Measurements from ENCODE around the gene MB21D2. TPM values are rescaled to one million over a fixed set of nuclear protein-coding genes. Genes with fewer than 3 reads are reported as not detected.

Gene MB21D2
- total RNA-seq, 1 experiment from 2014 or later: 26.0 TPM

- ATAC-seq (no peak), DNase-seq (no peak)
- POLR2A ChIA-PET (ENCODE audit: unreplicated experiment): interaction anchor here (0.7 kb wide), 1 partner anchor 9 kb away, joined by 3 read pairs; no protein-coding TSS in a partner anchor
- intact Hi-C loops (cut with micrococcal nuclease): no loop called here
- H3K9me2 ChIP-seq (replicated peaks; ENCODE audit: low read length): no peaks in the 10 kb centered on the region
- H3K9ac ChIP-seq (ENCODE audit: low read length): no peak overlapping the region
- CTCF ChIA-PET: no interaction called here
- no TSS peak for BruUV-seq (replicated peaks)
- TF ChIP-seq EZH2phosphoT487 (IDR thresholded peaks at IDR 0.05; ENCODE audit: borderline replicate concordance, low read length) (no peak), CTCF (conservative IDR thresholded peaks at IDR 0.05; ENCODE audit: low read depth, low read length) (no peak), EZH2 (IDR thresholded peaks at IDR 0.05; ENCODE audit: low read length, unreplicated experiment) (no peak)
- H3K9me3 ChIP-seq (ENCODE audit: low read length): no peaks in the 10 kb centered on the region
- peaks cover 93% of the 10 kb centered on the region for H3K79me2 ChIP-seq (ENCODE audit: low read length)
- no peak overlapping the region for H2AFZ ChIP-seq (ENCODE audit: low read length)
- H3K27ac ChIP-seq (ENCODE audit: low read length): no peak overlapping the region
- H4K20me1 ChIP-seq (ENCODE audit: low read length): peaks cover 12% of the 10 kb centered on the region; the same call in 1 of the 2 replicates
- no peaks in the 10 kb centered on the region for H3K36me3 ChIP-seq (ENCODE audit: low read depth, low read length)
- no peak overlapping the region for H3K4me3 ChIP-seq (ENCODE audit: low read length)
- no peak overlapping the region for H3K4me2 ChIP-seq (ENCODE audit: low read length)
- no peaks in the 10 kb centered on the region for H3F3A ChIP-seq (ENCODE audit: low read length, unreplicated experiment)
- peaks cover 28% of the 10 kb centered on the region for H3K4me1 ChIP-seq (ENCODE audit: insufficient read depth, low read length)
- H3K27me3 ChIP-seq (ENCODE audit: low read length): no peaks in the 10 kb centered on the region
Observed at GRCh38 chr3:192835818-192836815, 81.5 kb downstream of the MB21D2 start.

- H3K9me3 ChIP-seq (ENCODE audit: low read length): no peaks in the 10 kb centered on the region
- no peak overlapping the region for H3K4me2 ChIP-seq (ENCODE audit: low read length)
- CTCF ChIA-PET: no interaction called here
- ATAC-seq: no peak
- DNase-seq: no peak
- H3K9me2 ChIP-seq (replicated peaks; ENCODE audit: low read length): no peaks in the 10 kb centered on the region
- peaks cover 11% of the 10 kb centered on the region; the same call in 1 of the 2 replicates for H4K20me1 ChIP-seq (ENCODE audit: low read length)
- no peaks in the 10 kb centered on the region for H3F3A ChIP-seq (ENCODE audit: low read length, unreplicated experiment)
- H3K27ac ChIP-seq (ENCODE audit: low read length): no peak overlapping the region
- H2AFZ ChIP-seq (ENCODE audit: low read length): no peak overlapping the region
- H3K79me2 ChIP-seq (ENCODE audit: low read length): peaks cover 93% of the 10 kb centered on the region
- H3K4me3 ChIP-seq (ENCODE audit: low read length): no peak overlapping the region
- TF ChIP-seq EZH2phosphoT487 (IDR thresholded peaks at IDR 0.05; ENCODE audit: borderline replicate concordance, low read length) (no peak), EZH2 (IDR thresholded peaks at IDR 0.05; ENCODE audit: low read length, unreplicated experiment) (no peak), CTCF (conservative IDR thresholded peaks at IDR 0.05; ENCODE audit: low read depth, low read length) (no peak)
- POLR2A ChIA-PET (ENCODE audit: unreplicated experiment): interaction anchor here (0.6 kb wide), 1 partner anchor 18 kb away, joined by 3 read pairs; no protein-coding TSS in a partner anchor
- intact Hi-C loops (cut with micrococcal nuclease): no loop called here
- no peaks in the 10 kb centered on the region for H3K27me3 ChIP-seq (ENCODE audit: low read length)
- H3K36me3 ChIP-seq (ENCODE audit: low read depth, low read length): 0 out of 2 replicates have a peak, but pooled peaks cover 2% of the 10 kb centered on the region
- no TSS peak for BruUV-seq (replicated peaks)
- H3K9ac ChIP-seq (ENCODE audit: low read length): no peak overlapping the region
- peaks cover 35% of the 10 kb centered on the region for H3K4me1 ChIP-seq (ENCODE audit: insufficient read depth, low read length)
Observed at GRCh38 chr3:192834428-192834827, 83.2 kb downstream of the MB21D2 start.
